K562 (cell line): ENCODE results near the gene SLC15A3. TPM values are rescaled to one million over a fixed set of nuclear protein-coding genes. Genes with fewer than 3 reads are reported as not detected.
A peak's percentile ranks its signal among the peaks of the same experiment; 100 is the strongest.

Source experiments
- ATAC-seq: fragments of 200-7000 bp; cut with Tn5 transposase; 3 replicates; pipeline ENCODE4 v1.9.1; 2020; ENCODE audit warnings: moderate library complexity
- BruUV-seq: library from RNA; stranded (reverse); fragments of 400-500 nt; replicated peaks from 2 replicates; lab custom pipeline; 2021; lab: Mats Ljungman, UMichigan
- CTCF ChIA-PET: fragments of 300-600 bp; formaldehyde crosslinking; extraction: SDS; loops from one replicate; lab custom pipeline; 2021; ENCODE audit warnings: low intra/inter-chr PET ratio; lab: Yijun Ruan, JAX
- POLR2A ChIA-PET: fragments of 300-600, 350-650 bp; sonication (Branson Sonifier 250); formaldehyde crosslinking; extraction: SDS; loops from one replicate; lab custom pipeline; 2021; ENCODE audit warnings: antibody characterized with exemption, inconsistent platforms; lab: Yijun Ruan, JAX
- DNase-seq, 4 experiments: peaks; one replicate each; pipeline versions ENCODE4 v3.0.0 to v3.0.0-alpha.2; 2011 to 2018; ENCODE audit warnings: low spot score in 3 of 4, mixed read lengths in 3 of 4; ENCODE audit errors: extremely low read depth in 1 of 4
- FAIRE-seq: peaks from 2 replicates; lab custom pipeline; 2011; peaks lifted over from hg19 to GRCh38; lab: Jason Lieb, UNC
- H2AFZ ChIP-seq: 2 replicates; pipeline ENCODE4 v1.6.0; 2011; ENCODE audit warnings: low read depth, low read length, control low read depth, inconsistent platforms
- H3K27ac ChIP-seq: fragments of 200-600 bp; 3 replicates; pipeline ENCODE4 v1.8.0; 2011; ENCODE audit warnings: low read depth, mild to moderate bottlenecking, control low read depth, inconsistent platforms, low read length, moderate library complexity, mixed read lengths; ENCODE audit errors: extremely low read depth
- H3K27me3 ChIP-seq, 2 experiments: fragments of 300-600 bp in 1 of 2; 2 replicates in 1 of 2; 3 replicates in 1 of 2; pipeline versions ENCODE4 v1.6.0 to v1.8.0; 2011; ENCODE audit warnings: inconsistent platforms in 2 of 2, low read length in 2 of 2, mild to moderate bottlenecking in 1 of 2, mixed read lengths in 1 of 2, moderate library complexity in 1 of 2; ENCODE audit not compliant: control insufficient read depth in 2 of 2, insufficient read depth in 2 of 2
- H3K36me3 ChIP-seq: fragments of 300-600 bp; 3 replicates; pipeline ENCODE4 v1.8.0; 2011; ENCODE audit warnings: mild to moderate bottlenecking, low read length, inconsistent platforms; ENCODE audit not compliant: control insufficient read depth, insufficient read depth
- H3K4me1 ChIP-seq, 2 experiments: fragments of 200-600 bp in 1 of 2; replicated peaks in 1 of 2; 2 replicates in 1 of 2; 3 replicates in 1 of 2; pipeline versions ENCODE4 v1.5.1 to v1.8.0; 2011; ENCODE audit warnings: inconsistent platforms in 2 of 2, low read length in 2 of 2, mild to moderate bottlenecking in 1 of 2, mixed read lengths in 1 of 2, moderate library complexity in 1 of 2; ENCODE audit not compliant: control insufficient read depth in 2 of 2, insufficient read depth in 2 of 2
- H3K4me2 ChIP-seq: 2 replicates; pipeline ENCODE4 v1.6.1; 2011; ENCODE audit warnings: low read length, control low read depth, inconsistent platforms, mixed read lengths; ENCODE audit not compliant: insufficient read depth
- H3K4me3 ChIP-seq: fragments of 200-600 bp; sonication (generic), shearing (Covaris generic); 2 replicates; pipeline ENCODE4 v1.5.1; 2016; ENCODE audit warnings: control low read depth, inconsistent platforms
- H3K79me2 ChIP-seq: fragments of 200-600 bp; 3 replicates; pipeline ENCODE4 v1.8.0; 2011; ENCODE audit warnings: low read length, inconsistent platforms; ENCODE audit not compliant: control insufficient read depth, insufficient read depth
- H3K9ac ChIP-seq, 2 experiments: 2 replicates each; pipeline versions ENCODE4 v1.6.0 to v1.6.1; 2011; ENCODE audit warnings: low read depth in 2 of 2, low read length in 2 of 2, control low read depth in 1 of 2, inconsistent platforms in 1 of 2, mild to moderate bottlenecking in 1 of 2, mixed read lengths in 1 of 2; ENCODE audit not compliant: insufficient read depth in 1 of 2
- H3K9me1 ChIP-seq: one replicate; pipeline ENCODE4 v1.6.0; 2011; ENCODE audit warnings: inconsistent platforms, mild to moderate bottlenecking, low read length, moderate library complexity; ENCODE audit not compliant: control insufficient read depth, insufficient read depth
- H3K9me3 ChIP-seq: replicated peaks from 2 replicates; pipeline ENCODE4 v1.5.1; 2011; ENCODE audit warnings: low read depth, low read length, inconsistent platforms; ENCODE audit not compliant: control insufficient read depth, insufficient read depth
- H4K20me1 ChIP-seq: replicated peaks from 2 replicates; pipeline ENCODE4 v1.6.1; 2011; ENCODE audit warnings: low read length, inconsistent platforms, mixed read lengths; ENCODE audit not compliant: control insufficient read depth, insufficient read depth
- WGBS: fragments of 100-300 bp; shearing (Covaris generic); methylation state at CpG from one replicate; pipeline ENCODE4 v1.1.6; 2016; ENCODE audit warnings: low coverage, mixed read lengths; ENCODE audit not compliant: insufficient coverage; ENCODE audit errors: missing lambda C conversion rate; 5-methylcytosine and 5-hydroxymethylcytosine counted together
- in situ Hi-C: fragments of 300-500 bp; cut with MboI; formaldehyde crosslinking; loops from 4 replicates; pipeline ENCODE4 v1.15.0; 2018; ENCODE audit warnings: inconsistent platforms, mixed read lengths
- intact Hi-C: fragments of 100-400 bp; cut with micrococcal nuclease; formaldehyde crosslinking; loops from 2 replicates; pipeline ENCODE4 v1.14.2; 2022
- polyA plus RNA-seq, 8 experiments: library from polyadenylated mRNA; depleted of rRNA in 4 of 8; stranded (reverse) in 5 of 8; unstranded in 3 of 8; fragments of >200 nt; fragmentation: Nextera tagmentation in 2 of 8; fragmentation: Illumina TruSeq in 1 of 8; extraction: Ambion mirVana in 2 of 8; extraction: Trizol in 1 of 8; gene quantifications; 2 replicates each; pipeline versions ENCODE4 v1.2.1 to v1.2.3, GENCODE V29; 2011 to 2014; ENCODE audit warnings: inconsistent platforms in 1 of 8, missing spikeins in 1 of 8
- total RNA-seq, 7 experiments: library from RNA; depleted of rRNA in 6 of 7; stranded (reverse); fragments of >200 nt in 6 of 7; fragmentation: Illumina TruSeq in 2 of 7; extraction: Trizol in 2 of 7; gene quantifications; 2 replicates each; pipeline versions ENCODE4 v1.2.1 to v1.2.3, GENCODE V29; 2011 to 2021; ENCODE audit warnings: low replicate concordance in 1 of 7
- TF ChIP-seq, protein P1 (sequence below): fragments of 450-650 bp; formaldehyde crosslinking; IDR thresholded peaks from 2 replicates; pipeline ENCODE4 v1.4.0; 2020; ENCODE audit warnings: mild to moderate bottlenecking
- TF ChIP-seq, protein P2 (sequence below): fragments of 200-800 bp; sonication (Bioruptor generic); IDR thresholded peaks from 2 replicates; pipeline ENCODE4 v1.6.1; 2017; ENCODE audit warnings: missing genetic modification characterization, missing compliant biosample characterization

Gene SLC15A3
- total and polyA plus RNA-seq, 9 of the 15 experiments (the other 6 are each of a cell fraction or from before 2014, with no cell fraction given): 0.07 to 0.27 TPM; not detected in 7

DNA sequence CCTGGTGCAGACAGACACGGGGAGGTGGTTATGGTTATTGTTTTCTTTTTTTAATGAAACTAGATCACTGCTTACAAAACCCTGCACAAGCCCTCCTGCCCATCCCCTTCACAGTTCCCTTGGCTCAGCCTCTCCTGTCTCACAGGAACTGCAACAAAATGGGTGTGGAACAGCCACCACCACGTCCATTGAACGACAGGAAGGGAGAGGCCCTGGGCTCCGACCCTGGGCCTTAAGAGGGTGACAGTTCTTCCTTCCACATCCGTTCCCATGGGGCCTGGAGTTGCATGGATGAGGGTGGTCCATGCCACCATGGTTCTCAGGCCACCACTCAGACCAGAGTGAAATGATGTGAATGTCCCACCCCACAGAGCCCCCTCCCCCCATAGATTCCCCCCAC is 61.3 kb downstream of the SLC15A3 start:
- Histone ChIP-seq H3K9ac (peak overlapping the region in 1 of 2 experiments; percentile 72; a peak in 1 of 4 replicates), H3K27me3 (no peaks in the 10 kb centered on the region), H3K9me3 (no peaks in the 10 kb centered on the region), H4K20me1 (peaks cover 23% of the 10 kb centered on the region), H3K4me2 (no peak overlapping the region), H3K4me1 (peaks cover 7 to 32% of the 10 kb centered on the region in 2 experiments), H3K27ac (no peak overlapping the region), H3K36me3 (peaks cover 64% of the 10 kb centered on the region), H3K9me1 (no peaks in the 10 kb centered on the region), H3K4me3 (no peak overlapping the region)
- ChIA-PET POLR2A (interaction anchor here (0.7 to 1.6 kb wide), 4 partner anchors 16 to 48 kb away, joined by 3 to 7 read pairs (median 4); partner anchors contain the start of gene PTGDR2), CTCF (interaction anchor here (2.3 kb wide), 1 partner anchor 60 kb away, joined by 12 read pairs; no protein-coding TSS in a partner anchor)
- no peak for FAIRE-seq
- DNase-seq: peak in 1 of 4 experiments; percentile 21
- in situ Hi-C loops: loop anchor here (5.0 kb wide), 1 partner anchor 53 kb away; no protein-coding TSS in a partner anchor
- 26% methylated on average over 5 of the region's 5 CpGs for WGBS
- BruUV-seq: no TSS peak
- intact Hi-C loops: no loop called here
- ATAC-seq: peak; percentile 6; the same call in 2 of the 3 replicates
- TF ChIP-seq, protein P1, sequence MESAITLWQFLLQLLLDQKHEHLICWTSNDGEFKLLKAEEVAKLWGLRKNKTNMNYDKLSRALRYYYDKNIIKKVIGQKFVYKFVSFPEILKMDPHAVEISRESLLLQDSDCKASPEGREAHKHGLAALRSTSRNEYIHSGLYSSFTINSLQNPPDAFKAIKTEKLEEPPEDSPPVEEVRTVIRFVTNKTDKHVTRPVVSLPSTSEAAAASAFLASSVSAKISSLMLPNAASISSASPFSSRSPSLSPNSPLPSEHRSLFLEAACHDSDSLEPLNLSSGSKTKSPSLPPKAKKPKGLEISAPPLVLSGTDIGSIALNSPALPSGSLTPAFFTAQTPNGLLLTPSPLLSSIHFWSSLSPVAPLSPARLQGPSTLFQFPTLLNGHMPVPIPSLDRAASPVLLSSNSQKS (CRISPR knock-in tag): no peak
- TF ChIP-seq, protein P2, sequence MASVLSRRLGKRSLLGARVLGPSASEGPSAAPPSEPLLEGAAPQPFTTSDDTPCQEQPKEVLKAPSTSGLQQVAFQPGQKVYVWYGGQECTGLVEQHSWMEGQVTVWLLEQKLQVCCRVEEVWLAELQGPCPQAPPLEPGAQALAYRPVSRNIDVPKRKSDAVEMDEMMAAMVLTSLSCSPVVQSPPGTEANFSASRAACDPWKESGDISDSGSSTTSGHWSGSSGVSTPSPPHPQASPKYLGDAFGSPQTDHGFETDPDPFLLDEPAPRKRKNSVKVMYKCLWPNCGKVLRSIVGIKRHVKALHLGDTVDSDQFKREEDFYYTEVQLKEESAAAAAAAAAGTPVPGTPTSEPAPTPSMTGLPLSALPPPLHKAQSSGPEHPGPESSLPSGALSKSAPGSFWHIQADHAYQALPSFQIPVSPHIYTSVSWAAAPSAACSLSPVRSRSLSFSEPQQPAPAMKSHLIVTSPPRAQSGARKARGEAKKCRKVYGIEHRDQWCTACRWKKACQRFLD (CRISPR knock-in tag): 0 out of 2 replicates have a peak, but pooled peaks have one; percentile 14
- TF ChIP-seq, all 486 proteins: peak for 1
- Histone ChIP-seq H2AFZ (no peak overlapping the region), H3K79me2 (no peaks in the 10 kb centered on the region)
